ENCODE measurements around the gene CHL1.

DNA sequence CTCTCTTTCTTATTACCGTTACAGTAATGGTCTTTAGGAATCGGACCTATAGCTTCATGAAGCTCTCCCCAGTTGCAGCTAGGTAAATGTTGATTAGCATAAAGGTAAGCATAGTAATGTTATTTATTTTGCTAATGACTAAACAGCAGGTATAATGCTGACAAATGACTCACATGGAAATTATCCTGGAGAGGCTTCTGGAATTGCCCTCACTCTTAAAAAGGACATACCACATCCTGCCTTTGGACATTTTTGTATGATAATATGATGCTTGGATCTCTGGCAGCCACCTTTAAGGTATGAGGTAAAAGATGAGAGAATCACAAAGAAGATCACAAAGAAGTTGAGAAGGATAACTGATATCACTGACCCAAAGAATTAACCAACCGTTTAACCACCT, 238.6 kb downstream of the CHL1 start:
- no peak for TF ChIP-seq CREB1 (IDR thresholded peaks at IDR 0.05)
- no peak for TF ChIP-seq BCL11A (IDR thresholded peaks at IDR 0.05; ENCODE audit: low read depth in 2 of 2, low read length in 2 of 2)
- no peak for TF ChIP-seq POLR2AphosphoS5 (IDR thresholded peaks at IDR 0.05; ENCODE audit: low read depth, low read length)
- no peak for TF ChIP-seq CTCF (IDR thresholded peaks at IDR 0.05; ENCODE audit: control extremely low read depth in 1 of 3, insufficient read depth in 1 of 3, low read depth in 1 of 3, low read length in 3 of 3)
